ENCODE data around the gene MYO7B. TPM values are rescaled to one million over a fixed set of nuclear protein-coding genes. Genes with fewer than 3 reads are reported as not detected.

Gene MYO7B
- total RNA-seq, 1 donor: under 0.01 TPM

DNA sequence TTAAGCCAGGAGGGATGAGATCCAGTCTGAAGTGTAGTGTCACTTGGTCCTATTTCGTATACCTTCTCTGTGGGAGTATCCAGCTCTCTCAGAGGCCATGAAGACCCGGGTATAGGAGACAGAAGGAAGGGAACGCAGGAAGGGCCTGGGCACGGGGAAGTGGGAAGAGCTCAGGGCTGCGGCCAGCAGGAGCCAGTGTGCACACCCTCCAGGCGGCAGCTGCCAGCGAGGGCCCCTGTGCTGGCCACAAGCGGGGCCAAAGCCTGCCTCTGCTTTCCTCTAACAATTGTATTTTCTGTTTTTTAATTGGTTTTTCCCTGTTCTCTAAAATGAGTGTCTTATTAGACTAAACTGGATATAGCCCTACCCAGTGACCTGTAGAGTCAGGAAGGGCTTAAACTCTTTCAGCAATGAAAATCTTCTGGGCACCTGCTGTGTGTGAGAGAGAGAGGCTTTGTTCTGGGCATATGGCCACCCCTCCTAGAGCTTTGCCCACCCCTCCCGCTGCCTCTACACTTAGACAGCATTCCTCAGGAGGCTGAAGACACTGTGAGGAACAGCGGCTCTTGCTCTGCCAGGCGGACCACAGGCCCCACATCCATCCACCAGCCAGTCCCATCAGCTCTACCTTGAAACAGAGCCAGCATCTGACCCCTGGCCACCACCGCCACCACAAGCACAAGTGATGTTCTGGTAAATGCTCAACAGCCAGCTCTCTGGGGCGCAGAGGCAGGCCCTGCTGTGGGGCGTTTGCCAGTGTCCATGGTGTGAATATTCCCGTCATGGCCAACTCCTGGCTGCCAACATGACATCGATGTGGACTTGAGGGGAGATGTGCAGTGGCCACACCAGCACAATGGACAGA, 120.0 kb downstream of the MYO7B start:
- H3K79me2 ChIP-seq (ENCODE audit: insufficient read depth, low read length): no peaks in the 10 kb centered on the region
- no peak overlapping the region for H3K27ac ChIP-seq (ENCODE audit: low read depth, low read length)
- TF ChIP-seq, protein P1, sequence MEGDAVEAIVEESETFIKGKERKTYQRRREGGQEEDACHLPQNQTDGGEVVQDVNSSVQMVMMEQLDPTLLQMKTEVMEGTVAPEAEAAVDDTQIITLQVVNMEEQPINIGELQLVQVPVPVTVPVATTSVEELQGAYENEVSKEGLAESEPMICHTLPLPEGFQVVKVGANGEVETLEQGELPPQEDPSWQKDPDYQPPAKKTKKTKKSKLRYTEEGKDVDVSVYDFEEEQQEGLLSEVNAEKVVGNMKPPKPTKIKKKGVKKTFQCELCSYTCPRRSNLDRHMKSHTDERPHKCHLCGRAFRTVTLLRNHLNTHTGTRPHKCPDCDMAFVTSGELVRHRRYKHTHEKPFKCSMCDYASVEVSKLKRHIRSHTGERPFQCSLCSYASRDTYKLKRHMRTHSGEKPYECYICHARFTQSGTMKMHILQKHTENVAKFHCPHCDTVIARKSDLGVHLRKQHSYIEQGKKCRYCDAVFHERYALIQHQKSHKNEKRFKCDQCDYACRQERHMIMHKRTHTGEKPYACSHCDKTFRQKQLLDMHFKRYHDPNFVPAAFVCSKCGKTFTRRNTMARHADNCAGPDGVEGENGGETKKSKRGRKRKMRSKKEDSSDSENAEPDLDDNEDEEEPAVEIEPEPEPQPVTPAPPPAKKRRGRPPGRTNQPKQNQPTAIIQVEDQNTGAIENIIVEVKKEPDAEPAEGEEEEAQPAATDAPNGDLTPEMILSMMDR (IDR thresholded peaks at IDR 0.05; ENCODE audit: extremely low read depth, low read depth, low read length): no peak
- DNase-seq (ENCODE audit: insufficient read length, low spot score, missing footprints): peak; percentile 80
- no peak overlapping the region for H3K4me2 ChIP-seq (ENCODE audit: insufficient read depth, low read length)
- no peaks in the 10 kb centered on the region for H3K4me1 ChIP-seq (ENCODE audit: insufficient read depth, low read length)
- no peak overlapping the region for H3K4me3 ChIP-seq (ENCODE audit: insufficient read depth, low read length)
- H3K9me3 ChIP-seq (ENCODE audit: low read depth, low read length): no peaks in the 10 kb centered on the region
- H3K36me3 ChIP-seq (ENCODE audit: insufficient read depth, low read length): no peaks in the 10 kb centered on the region
- H3K27me3 ChIP-seq (ENCODE audit: insufficient read depth, low read length): no peaks in the 10 kb centered on the region
- H4K20me1 ChIP-seq (ENCODE audit: insufficient read depth, low read length): no peaks in the 10 kb centered on the region
- H2AFZ ChIP-seq (ENCODE audit: low read length): no peak overlapping the region

DNA sequence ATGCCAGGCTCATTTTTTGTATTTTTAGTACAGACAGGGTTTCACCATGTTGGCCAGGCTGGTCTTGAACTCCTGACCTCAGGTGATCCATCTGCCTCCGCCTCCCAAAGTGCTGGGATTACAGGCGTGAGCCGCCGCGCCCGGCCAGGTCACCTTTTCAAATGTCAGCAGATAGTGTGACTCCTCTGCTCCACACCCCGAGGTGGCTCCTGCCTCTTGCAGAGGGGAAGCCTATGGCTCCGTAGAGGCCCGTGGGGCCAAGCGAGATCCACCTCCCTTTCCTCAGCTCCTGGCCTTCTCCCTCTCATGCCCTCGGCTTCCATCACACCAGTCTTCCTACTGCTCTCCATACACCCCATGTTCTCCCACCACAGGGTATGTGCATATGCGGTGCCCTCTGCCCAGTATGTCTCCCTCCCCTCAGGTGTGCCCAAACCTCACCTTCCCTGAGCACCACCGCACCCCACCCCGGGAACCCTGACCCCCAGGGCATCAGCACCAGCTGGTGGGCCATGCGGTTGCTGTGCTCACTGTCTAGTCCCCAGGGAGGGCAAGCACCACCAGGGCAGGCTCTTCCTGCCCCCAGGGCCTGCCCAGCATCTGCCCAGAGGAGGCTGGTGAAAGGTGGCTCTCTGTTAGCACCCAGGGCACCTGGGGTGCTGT, 121.2 kb downstream of the MYO7B start:
- Histone ChIP-seq H3K9me3 (ENCODE audit: low read depth, low read length) (no peaks in the 10 kb centered on the region), H3K4me2 (ENCODE audit: insufficient read depth, low read length) (no peak overlapping the region)

DNA sequence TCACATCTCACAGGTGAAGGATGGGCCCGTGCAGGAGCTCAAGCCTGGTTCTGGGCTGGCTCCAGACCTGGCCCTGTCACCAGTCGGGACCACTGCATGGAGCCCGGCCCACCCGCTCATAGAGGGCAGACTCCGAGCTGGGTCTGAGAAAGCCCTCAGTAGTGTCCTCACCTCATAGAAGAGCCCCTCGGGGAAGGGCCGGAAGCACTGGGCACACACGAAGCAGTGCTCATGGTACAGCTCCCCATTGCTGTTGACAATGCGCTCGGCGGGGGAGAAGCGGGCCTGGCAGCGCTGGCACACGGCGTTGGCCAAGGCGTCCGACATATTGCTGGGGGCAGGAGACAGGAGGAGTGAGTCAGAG, 121.7 kb downstream of the MYO7B start:
- no peak overlapping the region for H2AFZ ChIP-seq (ENCODE audit: low read length)
- no peaks in the 10 kb centered on the region for H3K27me3 ChIP-seq (ENCODE audit: insufficient read depth, low read length)
- no peak for DNase-seq (ENCODE audit: insufficient read length, low spot score, missing footprints)
- TF ChIP-seq, protein P1 (IDR thresholded peaks at IDR 0.05; ENCODE audit: extremely low read depth, low read depth, low read length): no peak
- no peak overlapping the region for H3K4me2 ChIP-seq (ENCODE audit: insufficient read depth, low read length)
- no peaks in the 10 kb centered on the region for H3K9me3 ChIP-seq (ENCODE audit: low read depth, low read length)
- H3K27ac ChIP-seq (ENCODE audit: low read depth, low read length): no peak overlapping the region
- no peaks in the 10 kb centered on the region for H3K79me2 ChIP-seq (ENCODE audit: insufficient read depth, low read length)
- H3K4me3 ChIP-seq (ENCODE audit: insufficient read depth, low read length): no peak overlapping the region
- no peaks in the 10 kb centered on the region for H3K36me3 ChIP-seq (ENCODE audit: insufficient read depth, low read length)
- no peaks in the 10 kb centered on the region for H4K20me1 ChIP-seq (ENCODE audit: insufficient read depth, low read length)
- H3K4me1 ChIP-seq (ENCODE audit: insufficient read depth, low read length): no peaks in the 10 kb centered on the region

More for the DNA sequence above, 121.2 kb downstream of the MYO7B start:
- TF ChIP-seq, protein P1 (IDR thresholded peaks at IDR 0.05; ENCODE audit: extremely low read depth, low read depth, low read length): no peak
- Histone ChIP-seq H3K4me3 (ENCODE audit: insufficient read depth, low read length) (no peak overlapping the region), H3K27ac (ENCODE audit: low read depth, low read length) (no peak overlapping the region), H4K20me1 (ENCODE audit: insufficient read depth, low read length) (no peaks in the 10 kb centered on the region), H3K27me3 (ENCODE audit: insufficient read depth, low read length) (no peaks in the 10 kb centered on the region), H3K36me3 (ENCODE audit: insufficient read depth, low read length) (no peaks in the 10 kb centered on the region), H3K79me2 (ENCODE audit: insufficient read depth, low read length) (no peaks in the 10 kb centered on the region), H3K4me1 (ENCODE audit: insufficient read depth, low read length) (no peaks in the 10 kb centered on the region), H2AFZ (ENCODE audit: low read length) (no peak overlapping the region)
- DNase-seq (ENCODE audit: insufficient read length, low spot score, missing footprints): no peak

DNA sequence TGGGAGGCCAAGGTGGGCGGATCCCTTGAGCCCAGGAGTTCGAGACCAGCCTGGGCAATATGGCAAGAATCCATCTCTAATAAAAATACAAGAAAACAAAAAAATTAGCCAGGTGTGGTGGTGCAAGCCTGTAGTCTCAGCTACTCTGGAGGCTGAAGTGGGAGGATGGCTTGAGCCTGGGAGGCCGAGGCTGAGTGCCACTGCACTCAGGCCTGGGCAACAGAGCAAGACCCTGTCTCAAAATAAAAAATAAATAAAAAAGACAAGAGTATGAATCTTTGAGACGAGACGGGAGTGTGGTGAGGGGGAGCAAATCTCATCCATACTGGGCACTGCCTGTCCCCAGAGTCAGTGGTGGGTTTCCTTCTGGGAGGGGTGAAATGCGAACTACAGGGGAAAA, 122.7 kb downstream of the MYO7B start:
- no peak overlapping the region for H3K4me3 ChIP-seq (ENCODE audit: insufficient read depth, low read length)
- TF ChIP-seq, protein P1 (IDR thresholded peaks at IDR 0.05; ENCODE audit: extremely low read depth, low read depth, low read length): no peak
- H3K36me3 ChIP-seq (ENCODE audit: insufficient read depth, low read length): no peaks in the 10 kb centered on the region
- H2AFZ ChIP-seq (ENCODE audit: low read length): no peak overlapping the region
- no peaks in the 10 kb centered on the region for H4K20me1 ChIP-seq (ENCODE audit: insufficient read depth, low read length)
- no peaks in the 10 kb centered on the region for H3K9me3 ChIP-seq (ENCODE audit: low read depth, low read length)
- no peaks in the 10 kb centered on the region for H3K4me1 ChIP-seq (ENCODE audit: insufficient read depth, low read length)
- H3K79me2 ChIP-seq (ENCODE audit: insufficient read depth, low read length): no peaks in the 10 kb centered on the region
- H3K27ac ChIP-seq (ENCODE audit: low read depth, low read length): no peak overlapping the region
- DNase-seq (ENCODE audit: insufficient read length, low spot score, missing footprints): peak; percentile 51
- no peak overlapping the region for H3K4me2 ChIP-seq (ENCODE audit: insufficient read depth, low read length)
- H3K27me3 ChIP-seq (ENCODE audit: insufficient read depth, low read length): peaks cover 5% of the 10 kb centered on the region
